Sigmoid colon (tissue), 7 donors: ENCODE data around the gene TAMALIN. TPM values are rescaled to one million over a fixed set of nuclear protein-coding genes. Genes with fewer than 3 reads are reported as not detected.

Experiments
- DNase-seq: peaks from one replicate; pipeline ENCODE4 v3.0.0-alpha.2; 2019
- H3K27ac ChIP-seq, 4 donors: fragments of 200-600 bp; sonication (generic); one replicate each; pipeline ENCODE4 v1.5.1; 2016 to 2019; ENCODE audit warnings: mild to moderate bottlenecking in 1 of 4
- H3K27me3 ChIP-seq, 3 donors: fragments of 200-600 bp; sonication (generic); one replicate each; pipeline ENCODE4 v1.5.1; 2019; ENCODE audit warnings: mild to moderate bottlenecking in 1 of 3
- H3K36me3 ChIP-seq, 4 donors: fragments of 200-600 bp; sonication (generic); one replicate each; pipeline ENCODE4 v1.5.1; 2016 to 2019
- H3K4me1 ChIP-seq, 4 donors: fragments of 200-600 bp; sonication (generic); one replicate each; pipeline ENCODE4 v1.5.1; 2017 to 2019
- H3K4me3 ChIP-seq, 4 donors: fragments of 200-600 bp; sonication (generic); one replicate each; pipeline ENCODE4 v1.5.1; 2017 to 2019; ENCODE audit warnings: mild to moderate bottlenecking in 2 of 4, moderate library complexity in 1 of 4
- H3K9me3 ChIP-seq, 4 donors: fragments of 200-600 bp in 3 of 4; sonication (generic) in 3 of 4; one replicate each; pipeline versions ENCODE4 v1.5.1 to v1.6.1; 2013 to 2019
- CTCF ChIP-seq, 4 experiments: fragments of 450-650 bp in 3 of 4; fragments of 200-600 bp in 1 of 4; IDR thresholded peaks; one replicate each; pipeline ENCODE4 v1.5.1; 2016 to 2019; ENCODE audit warnings: antibody characterized with exemption in 4 of 4, mild to moderate bottlenecking in 3 of 4, moderate library complexity in 2 of 4
- EP300 ChIP-seq, 4 donors: sonication (generic); formaldehyde crosslinking; IDR thresholded peaks; one replicate each; pipeline ENCODE4 v1.6.1; 2017; ENCODE audit warnings: antibody characterized with exemption in 4 of 4
- POLR2A ChIP-seq, 2 donors: fragments of 450-650 bp; IDR thresholded peaks; one replicate each; pipeline ENCODE4 v1.6.1; 2016; ENCODE audit warnings: antibody characterized with exemption in 2 of 2, mild to moderate bottlenecking in 2 of 2, moderate library complexity in 2 of 2
- POLR2AphosphoS5 ChIP-seq, 4 donors: sonication (generic); formaldehyde crosslinking; IDR thresholded peaks; one replicate each; pipeline ENCODE4 v1.6.1; 2017; ENCODE audit warnings: antibody characterized with exemption in 4 of 4
- WGBS, 2 donors: extraction: QIAGEN DNeasy Blood & Tissue Kit; methylation state at CpG; one replicate each; pipeline ENCODE4 v1.1.7; 2013; 5-methylcytosine and 5-hydroxymethylcytosine counted together
- intact Hi-C: fragments of 100-400 bp; cut with DNase I; formaldehyde crosslinking; loops from one replicate; pipeline ENCODE4 v1.15.1; 2023
- polyA plus RNA-seq, 3 donors: library from polyadenylated mRNA; stranded (reverse); fragments of 200-250 nt; gene quantifications; one replicate each; pipeline ENCODE4 v1.2.3, GENCODE V29; 2013
- total RNA-seq, 4 donors: library from RNA; depleted of rRNA; stranded (reverse); fragments of >200 nt; gene quantifications; one replicate each; pipeline ENCODE4 v1.1.0, GENCODE V29; 2016
- donor health status: healthy with polysubstance abuse.
- donor health status: Bipolar disorder and iron deficiency.
- donor health status: healthy.

The TAMALIN gene
- total and polyA plus RNA-seq, 7 donors = 4.2 to 17.0 (median 9.4) TPM

GRCh38 chr12:52058631-52059361, 52.0 kb downstream of the TAMALIN start:
- H3K4me1 ChIP-seq = peaks cover 0 to 65% (median 41%) of the 10 kb centered on the region in 4 donors
- TF ChIP-seq POLR2AphosphoS5 (IDR thresholded peaks at IDR 0.05) = peak; percentile 66 to 91 (median 86)
- no peak for TF ChIP-seq POLR2A (IDR thresholded peaks at IDR 0.05)
- peaks cover 3 to 32% (median 17%) of the 10 kb centered on the region in 4 donors for H3K36me3 ChIP-seq
- H3K27ac ChIP-seq = peak overlapping the region; percentile 9 to 100 (median 84)
- no peaks in the 10 kb centered on the region for H3K9me3 ChIP-seq
- DNase-seq = peak; percentile 89
- intact Hi-C loops = no loop called here
- no peaks in the 10 kb centered on the region for H3K27me3 ChIP-seq
- H3K4me3 ChIP-seq = no peak overlapping the region
- 70 to 75% methylated on average over 25 of the region's 25 CpGs for WGBS, 2 donors

- Histone ChIP-seq H3K27me3 (no peaks in the 10 kb centered on the region), H3K9me3 (no peaks in the 10 kb centered on the region), H3K36me3 (peaks cover 3 to 27% (median 11%) of the 10 kb centered on the region in 4 donors), H3K27ac (peak overlapping the region; percentile 7 to 100 (median 70)), H3K4me1 (peaks cover 0 to 63% (median 32%) of the 10 kb centered on the region in 4 donors), H3K4me3 (no peak overlapping the region)
- intact Hi-C loops = no loop called here
- peak; percentile 72 to 88 (median 74) for TF ChIP-seq POLR2AphosphoS5 (IDR thresholded peaks at IDR 0.05)
- TF ChIP-seq POLR2A (IDR thresholded peaks at IDR 0.05) = peak in 1 of 2 donors; percentile 15
- TF ChIP-seq EP300 (IDR thresholded peaks at IDR 0.05) = no peak
- DNase-seq = peak; percentile 91
- 79 to 80% methylated on average over 12 of the region's 12 CpGs for WGBS, 2 donors
These were observed 53.1 kb downstream of the TAMALIN start for GRCh38 chr12:52059582-52060497.

- peak; percentile 85 for DNase-seq
- Histone ChIP-seq H3K9me3 (no peaks in the 10 kb centered on the region), H3K4me1 (peaks cover 0 to 56% (median 24%) of the 10 kb centered on the region in 4 donors), H3K36me3 (peaks cover 0 to 19% (median 9%) of the 10 kb centered on the region in 4 donors), H3K4me3 (no peak overlapping the region), H3K27me3 (no peaks in the 10 kb centered on the region), H3K27ac (peak overlapping the region; percentile 7 to 100 (median 70))
- WGBS, 2 donors = 87 to 88% methylated on average over 14 of the region's 14 CpGs
- TF ChIP-seq POLR2AphosphoS5 (IDR thresholded peaks at IDR 0.05) (peak in 1 of 4 donors; percentile 43), CTCF (IDR thresholded peaks at IDR 0.05) (no peak), EP300 (IDR thresholded peaks at IDR 0.05) (no peak)
- intact Hi-C loops = no loop called here
These were observed 53.9 kb downstream of the TAMALIN start for GRCh38 chr12:52060498-52061177.

- WGBS, 2 donors = 28 to 63% methylated on average over 12 of the region's 12 CpGs
- Histone ChIP-seq H3K9me3 (no peaks in the 10 kb centered on the region), H3K4me3 (no peak overlapping the region), H3K27ac (peak overlapping the region; percentile 66 to 100 (median 70)), H3K4me1 (peaks cover 0 to 52% (median 16%) of the 10 kb centered on the region in 4 donors), H3K27me3 (no peaks in the 10 kb centered on the region), H3K36me3 (peaks cover 0 to 19% (median 7%) of the 10 kb centered on the region in 4 donors)
- TF ChIP-seq POLR2AphosphoS5 (IDR thresholded peaks at IDR 0.05) (peak in 1 of 4 donors; percentile 10), POLR2A (IDR thresholded peaks at IDR 0.05) (no peak)
- DNase-seq = peak; percentile 82
- intact Hi-C loops = no loop called here
These were observed 54.9 kb downstream of the TAMALIN start for GRCh38 chr12:52061470-52062166.

GRCh38 chr12:52062167-52063081, 55.7 kb downstream of the TAMALIN start:
- Histone ChIP-seq H3K27ac (peak overlapping the region; percentile 66 to 100 (median 70)), H3K4me1 (peaks cover 0 to 45% (median 10%) of the 10 kb centered on the region in 4 donors), H3K27me3 (no peaks in the 10 kb centered on the region), H3K9me3 (no peaks in the 10 kb centered on the region), H3K36me3 (peaks cover 0 to 17% (median 5%) of the 10 kb centered on the region in 4 donors), H3K4me3 (no peak overlapping the region)
- 77 to 82% methylated on average over 6 of the region's 6 CpGs for whole genome bisulfite sequencing, 2 donors
- peak; percentile 76 for DNase-seq
- intact Hi-C loops = no loop called here
- TF ChIP-seq POLR2A (IDR thresholded peaks at IDR 0.05) = no peak
- TF ChIP-seq CTCF (IDR thresholded peaks at IDR 0.05) = no peak
